Measurements from ENCODE around the gene SYTL3. TPM values are rescaled to one million over a fixed set of nuclear protein-coding genes. Genes with fewer than 3 reads are reported as not detected.

Gene SYTL3
- total and polyA plus RNA-seq, 9 of the 15 experiments (the other 6 are each of a cell fraction or from before 2014, with no cell fraction given) = 0.04 to 0.46 (median 0.17) TPM; not detected in 1

- no peak for TF ChIP-seq ZNF512 (tag; IDR thresholded peaks at IDR 0.05)
- no peak for TF ChIP-seq ZNF644 (tag; IDR thresholded peaks at IDR 0.05; ENCODE audit: low read depth)
- no peak for TF ChIP-seq PTRF (tag; IDR thresholded peaks at IDR 0.05)
- no peak for TF ChIP-seq FOXJ2 (tag; IDR thresholded peaks at IDR 0.05)
Observed at GRCh38 chr6:158715330-158716311, 65.8 kb downstream of the SYTL3 start (continued).

All from K562 (cell line).